ENCODE data around the gene B4GALT3. TPM values are rescaled to one million over a fixed set of nuclear protein-coding genes. Genes with fewer than 3 reads are reported as not detected.

Gene B4GALT3
- total and polyA plus RNA-seq, 9 of the 15 experiments (the other 6 are each of a cell fraction or from before 2014, with no cell fraction given) = 31.2 to 103 (median 46.1) TPM

DNA sequence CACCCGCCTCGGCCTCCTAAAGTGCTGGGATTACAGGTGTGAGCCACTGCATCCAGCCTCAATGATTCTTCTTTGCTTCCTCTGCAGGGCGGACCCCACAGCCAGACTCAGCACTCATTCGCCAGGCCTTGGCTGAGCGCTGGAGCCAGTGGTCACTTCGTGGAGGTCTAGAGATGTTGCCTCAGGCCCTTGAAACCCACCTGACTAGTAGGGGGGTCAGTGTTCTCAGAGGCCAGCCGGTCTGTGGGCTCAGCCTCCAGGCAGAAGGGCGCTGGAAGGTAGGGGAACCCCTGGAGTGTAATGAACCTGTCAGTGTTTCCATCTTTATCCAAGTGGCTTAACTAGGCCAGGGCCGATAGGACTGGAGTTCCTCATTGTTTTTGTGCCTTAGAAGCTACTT lies 8.4 kb downstream of the B4GALT3 start:
- ATAC-seq (no peak), DNase-seq (ENCODE audit: extremely low read depth in 1 of 4, low spot score in 3 of 4) (no peak), FAIRE-seq (no peak)
- Histone ChIP-seq H3K9me1 (ENCODE audit: control insufficient read depth, insufficient read depth, low read length) (no peaks in the 10 kb centered on the region), H3K9me3 (replicated peaks; ENCODE audit: control insufficient read depth, insufficient read depth, low read depth, low read length) (no peaks in the 10 kb centered on the region), H3K27me3 (ENCODE audit: control insufficient read depth in 2 of 2, insufficient read depth in 2 of 2, low read length in 2 of 2) (no peaks in the 10 kb centered on the region), H3K9ac (ENCODE audit: insufficient read depth in 1 of 2, low read depth in 2 of 2, low read length in 2 of 2) (peak overlapping the region in 1 of 2 experiments; percentile 73; a peak in 2 of 4 replicates), H4K20me1 (replicated peaks; ENCODE audit: control insufficient read depth, insufficient read depth, low read length) (no peaks in the 10 kb centered on the region), H3K27ac (ENCODE audit: extremely low read depth, low read depth, low read length) (peak overlapping the region; percentile 37; the same call in 1 of the 3 replicates), H3K4me3 (no peak overlapping the region), H3K4me1 (replicated peaks in 1 of 2; ENCODE audit: control insufficient read depth in 2 of 2, insufficient read depth in 2 of 2, low read length in 2 of 2) (peaks cover 26 to 49% of the 10 kb centered on the region in 2 experiments), H3K36me3 (ENCODE audit: control insufficient read depth, insufficient read depth, low read length) (peaks cover 72% of the 10 kb centered on the region), H2AFZ (ENCODE audit: low read depth, low read length) (no peak overlapping the region), H3K4me2 (ENCODE audit: insufficient read depth, low read length) (no peak overlapping the region), H3K79me2 (ENCODE audit: control insufficient read depth, insufficient read depth, low read length) (peaks cover 31% of the 10 kb centered on the region)
- in situ Hi-C loops (cut with MboI) = no loop called here
- intact Hi-C loops (cut with micrococcal nuclease) = loop anchor here (5.0 kb wide), 1 partner anchor 37 kb away; the partner anchor contains the start of gene DEDD
- BruUV-seq (replicated peaks) = no TSS peak
- 92% methylated on average over 9 of the region's 9 CpGs for WGBS (ENCODE audit: insufficient coverage, low coverage, missing lambda C conversion rate)
- ChIA-PET CTCF (ENCODE audit: low intra/inter-chr PET ratio) (no interaction called here), POLR2A (interaction anchor here (3.1 to 4.7 kb wide), 2 partner anchors 8 to 14 kb away, joined by 12 to 33 read pairs; partner anchors contain the start of gene B4GALT3)
- TF ChIP-seq ZNF561 (CRISPR knock-in tag; conservative IDR thresholded peaks at IDR 0.05) (no peak), TCF7 (IDR thresholded peaks at IDR 0.05; ENCODE audit: borderline replicate concordance) (no peak), ZNF668 (CRISPR knock-in tag; IDR thresholded peaks at IDR 0.05) (no peak), COPS2 (conservative IDR thresholded peaks at IDR 0.05) (no peak), ZFP1 (CRISPR knock-in tag; IDR thresholded peaks at IDR 0.05) (no peak), PTRF (tag; IDR thresholded peaks at IDR 0.05) (no peak), MAZ (CRISPR knock-in tag; conservative IDR thresholded peaks at IDR 0.05 in 1 of 2, IDR thresholded peaks at IDR 0.05 in 1 of 2) (no peak), HDAC1 (IDR thresholded peaks at IDR 0.05) (no peak), NELFE (IDR thresholded peaks at IDR 0.05; ENCODE audit: insufficient read depth, insufficient read length) (no peak), HNRNPK (IDR thresholded peaks at IDR 0.05; ENCODE audit: low read depth, low read length, poor library complexity, severe bottlenecking) (no peak)
- TF ChIP-seq, protein P1, sequence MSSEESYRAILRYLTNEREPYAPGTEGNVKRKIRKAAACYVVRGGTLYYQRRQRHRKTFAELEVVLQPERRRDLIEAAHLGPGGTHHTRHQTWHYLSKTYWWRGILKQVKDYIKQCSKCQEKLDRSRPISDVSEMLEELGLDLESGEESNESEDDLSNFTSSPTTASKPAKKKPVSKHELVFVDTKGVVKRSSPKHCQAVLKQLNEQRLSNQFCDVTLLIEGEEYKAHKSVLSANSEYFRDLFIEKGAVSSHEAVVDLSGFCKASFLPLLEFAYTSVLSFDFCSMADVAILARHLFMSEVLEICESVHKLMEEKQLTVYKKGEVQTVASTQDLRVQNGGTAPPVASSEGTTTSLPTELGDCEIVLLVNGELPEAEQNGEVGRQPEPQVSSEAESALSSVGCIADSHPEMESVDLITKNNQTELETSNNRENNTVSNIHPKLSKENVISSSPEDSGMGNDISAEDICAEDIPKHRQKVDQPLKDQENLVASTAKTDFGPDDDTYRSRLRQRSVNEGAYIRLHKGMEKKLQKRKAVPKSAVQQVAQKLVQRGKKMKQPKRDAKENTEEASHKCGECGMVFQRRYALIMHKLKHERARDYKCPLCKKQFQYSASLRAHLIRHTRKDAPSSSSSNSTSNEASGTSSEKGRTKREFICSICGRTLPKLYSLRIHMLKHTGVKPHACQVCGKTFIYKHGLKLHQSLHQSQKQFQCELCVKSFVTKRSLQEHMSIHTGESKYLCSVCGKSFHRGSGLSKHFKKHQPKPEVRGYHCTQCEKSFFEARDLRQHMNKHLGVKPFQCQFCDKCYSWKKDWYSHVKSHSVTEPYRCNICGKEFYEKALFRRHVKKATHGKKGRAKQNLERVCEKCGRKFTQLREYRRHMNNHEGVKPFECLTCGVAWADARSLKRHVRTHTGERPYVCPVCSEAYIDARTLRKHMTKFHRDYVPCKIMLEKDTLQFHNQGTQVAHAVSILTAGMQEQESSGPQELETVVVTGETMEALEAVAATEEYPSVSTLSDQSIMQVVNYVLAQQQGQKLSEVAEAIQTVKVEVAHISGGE (CRISPR knock-in tag; IDR thresholded peaks at IDR 0.05) = no peak
- TF ChIP-seq, protein P2, sequence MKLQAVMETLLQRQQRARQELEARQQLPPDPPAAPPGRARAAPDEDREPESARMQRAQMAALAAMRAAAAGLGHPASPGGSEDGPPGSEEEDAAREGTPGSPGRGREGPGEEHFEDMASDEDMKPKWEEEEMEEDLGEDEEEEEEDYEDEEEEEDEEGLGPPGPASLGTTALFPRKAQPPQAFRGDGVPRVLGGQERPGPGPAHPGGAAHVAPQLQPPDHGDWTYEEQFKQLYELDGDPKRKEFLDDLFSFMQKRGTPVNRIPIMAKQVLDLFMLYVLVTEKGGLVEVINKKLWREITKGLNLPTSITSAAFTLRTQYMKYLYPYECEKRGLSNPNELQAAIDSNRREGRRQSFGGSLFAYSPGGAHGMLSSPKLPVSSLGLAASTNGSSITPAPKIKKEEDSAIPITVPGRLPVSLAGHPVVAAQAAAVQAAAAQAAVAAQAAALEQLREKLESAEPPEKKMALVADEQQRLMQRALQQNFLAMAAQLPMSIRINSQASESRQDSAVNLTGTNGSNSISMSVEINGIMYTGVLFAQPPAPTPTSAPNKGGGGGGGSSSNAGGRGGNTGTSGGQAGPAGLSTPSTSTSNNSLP (IDR thresholded peaks at IDR 0.05; ENCODE audit: borderline replicate concordance, low read depth, low read length) = no peak
- TF ChIP-seq, protein P3, sequence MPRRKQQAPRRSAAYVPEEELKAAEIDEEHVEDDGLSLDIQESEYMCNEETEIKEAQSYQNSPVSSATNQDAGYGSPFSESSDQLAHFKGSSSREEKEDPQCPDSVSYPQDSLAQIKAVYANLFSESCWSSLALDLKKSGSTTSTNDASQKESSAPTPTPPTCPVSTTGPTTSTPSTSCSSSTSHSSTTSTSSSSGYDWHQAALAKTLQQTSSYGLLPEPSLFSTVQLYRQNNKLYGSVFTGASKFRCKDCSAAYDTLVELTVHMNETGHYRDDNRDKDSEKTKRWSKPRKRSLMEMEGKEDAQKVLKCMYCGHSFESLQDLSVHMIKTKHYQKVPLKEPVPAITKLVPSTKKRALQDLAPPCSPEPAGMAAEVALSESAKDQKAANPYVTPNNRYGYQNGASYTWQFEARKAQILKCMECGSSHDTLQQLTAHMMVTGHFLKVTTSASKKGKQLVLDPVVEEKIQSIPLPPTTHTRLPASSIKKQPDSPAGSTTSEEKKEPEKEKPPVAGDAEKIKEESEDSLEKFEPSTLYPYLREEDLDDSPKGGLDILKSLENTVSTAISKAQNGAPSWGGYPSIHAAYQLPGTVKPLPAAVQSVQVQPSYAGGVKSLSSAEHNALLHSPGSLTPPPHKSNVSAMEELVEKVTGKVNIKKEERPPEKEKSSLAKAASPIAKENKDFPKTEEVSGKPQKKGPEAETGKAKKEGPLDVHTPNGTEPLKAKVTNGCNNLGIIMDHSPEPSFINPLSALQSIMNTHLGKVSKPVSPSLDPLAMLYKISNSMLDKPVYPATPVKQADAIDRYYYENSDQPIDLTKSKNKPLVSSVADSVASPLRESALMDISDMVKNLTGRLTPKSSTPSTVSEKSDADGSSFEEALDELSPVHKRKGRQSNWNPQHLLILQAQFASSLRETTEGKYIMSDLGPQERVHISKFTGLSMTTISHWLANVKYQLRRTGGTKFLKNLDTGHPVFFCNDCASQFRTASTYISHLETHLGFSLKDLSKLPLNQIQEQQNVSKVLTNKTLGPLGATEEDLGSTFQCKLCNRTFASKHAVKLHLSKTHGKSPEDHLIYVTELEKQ (CRISPR knock-in tag; IDR thresholded peaks at IDR 0.05) = no peak

Data from K562 (cell line).